Measurements from ENCODE around the gene LCMT2.

Gene LCMT2

GRCh38 chr15:43360821-43361220 lies 30.4 kb upstream of the LCMT2 start:
- no peak overlapping the region for H2AFZ ChIP-seq (ENCODE audit: low read depth, low read length)
- H3K9me3 ChIP-seq (ENCODE audit: insufficient read depth, low read length), result peaks cover 19% of the 10 kb centered on the region; the same call in 1 of the 2 replicates
- no peaks in the 10 kb centered on the region for H4K20me1 ChIP-seq (ENCODE audit: insufficient read depth, low read length)
- no peaks in the 10 kb centered on the region for H3K27me3 ChIP-seq (ENCODE audit: low read depth, low read length)
- H3K79me2 ChIP-seq (ENCODE audit: low read length), result no peaks in the 10 kb centered on the region
- no peak overlapping the region for H3K27ac ChIP-seq (ENCODE audit: low read length)
- peaks cover 72% of the 10 kb centered on the region for H3K36me3 ChIP-seq (replicated peaks; ENCODE audit: low read depth, low read length)
- H3K4me1 ChIP-seq (ENCODE audit: low read length), result no peaks in the 10 kb centered on the region
- no peak overlapping the region for H3K4me3 ChIP-seq (ENCODE audit: low read length)
- no peak overlapping the region for H3K4me2 ChIP-seq (ENCODE audit: low read length)
- TF ChIP-seq EZH2phosphoT487 (IDR thresholded peaks at IDR 0.05; ENCODE audit: low read depth), result no peak
- no peak for TF ChIP-seq CTCF (IDR thresholded peaks at IDR 0.05; ENCODE audit: low read depth, low read length)
- no peak overlapping the region for H3K9ac ChIP-seq (ENCODE audit: low read length)

- Histone ChIP-seq H3K9ac (ENCODE audit: low read length) (no peak overlapping the region), H3K4me2 (ENCODE audit: low read length) (no peak overlapping the region), H2AFZ (ENCODE audit: low read depth, low read length) (no peak overlapping the region), H3K27me3 (ENCODE audit: low read depth, low read length) (no peaks in the 10 kb centered on the region), H4K20me1 (ENCODE audit: insufficient read depth, low read length) (no peaks in the 10 kb centered on the region), H3K4me3 (ENCODE audit: low read length) (no peak overlapping the region), H3K79me2 (ENCODE audit: low read length) (no peaks in the 10 kb centered on the region), H3K36me3 (replicated peaks; ENCODE audit: low read depth, low read length) (peaks cover under 1% of the 10 kb centered on the region), H3K9me3 (ENCODE audit: insufficient read depth, low read length) (no peaks in the 10 kb centered on the region), H3K4me1 (ENCODE audit: low read length) (no peaks in the 10 kb centered on the region), H3K27ac (ENCODE audit: low read length) (no peak overlapping the region)
- TF ChIP-seq EZH2phosphoT487 (IDR thresholded peaks at IDR 0.05; ENCODE audit: low read depth) (no peak), CTCF (IDR thresholded peaks at IDR 0.05; ENCODE audit: low read depth, low read length) (no peak)
Observed at GRCh38 chr15:43352693-43353382, 22.5 kb upstream of the LCMT2 start.

- Histone ChIP-seq H3K27ac (ENCODE audit: low read length) (no peak overlapping the region), H3K4me2 (ENCODE audit: low read length) (no peak overlapping the region), H3K9me3 (ENCODE audit: insufficient read depth, low read length) (no peaks in the 10 kb centered on the region), H3K36me3 (replicated peaks; ENCODE audit: low read depth, low read length) (no peaks in the 10 kb centered on the region), H3K4me1 (ENCODE audit: low read length) (no peaks in the 10 kb centered on the region), H3K4me3 (ENCODE audit: low read length) (no peak overlapping the region), H2AFZ (ENCODE audit: low read depth, low read length) (no peak overlapping the region), H3K79me2 (ENCODE audit: low read length) (no peaks in the 10 kb centered on the region), H4K20me1 (ENCODE audit: insufficient read depth, low read length) (no peaks in the 10 kb centered on the region), H3K27me3 (ENCODE audit: low read depth, low read length) (no peaks in the 10 kb centered on the region), H3K9ac (ENCODE audit: low read length) (no peak overlapping the region)
- TF ChIP-seq EZH2phosphoT487 (IDR thresholded peaks at IDR 0.05; ENCODE audit: low read depth) (no peak), CTCF (IDR thresholded peaks at IDR 0.05; ENCODE audit: low read depth, low read length) (no peak)
Observed at GRCh38 chr15:43347114-43347513, 16.7 kb upstream of the LCMT2 start.

- H3K9ac ChIP-seq (ENCODE audit: low read length), result no peak overlapping the region
- TF ChIP-seq EZH2phosphoT487 (IDR thresholded peaks at IDR 0.05; ENCODE audit: low read depth) (no peak), CTCF (IDR thresholded peaks at IDR 0.05; ENCODE audit: low read depth, low read length) (peak; percentile 31; the same call in 1 of the 2 replicates)
- H3K79me2 ChIP-seq (ENCODE audit: low read length), result no peaks in the 10 kb centered on the region
- H3K27me3 ChIP-seq (ENCODE audit: low read depth, low read length), result no peaks in the 10 kb centered on the region
- no peaks in the 10 kb centered on the region for H4K20me1 ChIP-seq (ENCODE audit: insufficient read depth, low read length)
- H3K4me1 ChIP-seq (ENCODE audit: low read length), result no peaks in the 10 kb centered on the region
- no peak overlapping the region for H3K27ac ChIP-seq (ENCODE audit: low read length)
- H3K4me3 ChIP-seq (ENCODE audit: low read length), result no peak overlapping the region
- no peaks in the 10 kb centered on the region for H3K9me3 ChIP-seq (ENCODE audit: insufficient read depth, low read length)
- no peak overlapping the region for H3K4me2 ChIP-seq (ENCODE audit: low read length)
- H2AFZ ChIP-seq (ENCODE audit: low read depth, low read length), result no peak overlapping the region
- H3K36me3 ChIP-seq (replicated peaks; ENCODE audit: low read depth, low read length), result no peaks in the 10 kb centered on the region
Observed at GRCh38 chr15:43346305-43346704, 15.9 kb upstream of the LCMT2 start.

Measured in OCI-LY3 (cell line).